Sigmoid colon (tissue), 4 donors: ENCODE results near the gene ARPP21.

Source experiments
- EP300 ChIP-seq, 4 donors: sonication (generic); formaldehyde crosslinking; IDR thresholded peaks; one replicate each; pipeline ENCODE4 v1.6.1; 2017; ENCODE audit warnings: antibody characterized with exemption in 4 of 4
- POLR2A ChIP-seq, 2 donors: fragments of 450-650 bp; IDR thresholded peaks; one replicate each; pipeline ENCODE4 v1.6.1; 2016; ENCODE audit warnings: antibody characterized with exemption in 2 of 2, mild to moderate bottlenecking in 2 of 2, moderate library complexity in 2 of 2
- TF ChIP-seq, protein P1 (sequence below), 4 experiments: fragments of 450-650 bp in 3 of 4; fragments of 200-600 bp in 1 of 4; IDR thresholded peaks; one replicate each; pipeline ENCODE4 v1.5.1; 2016 to 2019; ENCODE audit warnings: antibody characterized with exemption in 4 of 4, mild to moderate bottlenecking in 3 of 4, moderate library complexity in 2 of 4

DNA sequence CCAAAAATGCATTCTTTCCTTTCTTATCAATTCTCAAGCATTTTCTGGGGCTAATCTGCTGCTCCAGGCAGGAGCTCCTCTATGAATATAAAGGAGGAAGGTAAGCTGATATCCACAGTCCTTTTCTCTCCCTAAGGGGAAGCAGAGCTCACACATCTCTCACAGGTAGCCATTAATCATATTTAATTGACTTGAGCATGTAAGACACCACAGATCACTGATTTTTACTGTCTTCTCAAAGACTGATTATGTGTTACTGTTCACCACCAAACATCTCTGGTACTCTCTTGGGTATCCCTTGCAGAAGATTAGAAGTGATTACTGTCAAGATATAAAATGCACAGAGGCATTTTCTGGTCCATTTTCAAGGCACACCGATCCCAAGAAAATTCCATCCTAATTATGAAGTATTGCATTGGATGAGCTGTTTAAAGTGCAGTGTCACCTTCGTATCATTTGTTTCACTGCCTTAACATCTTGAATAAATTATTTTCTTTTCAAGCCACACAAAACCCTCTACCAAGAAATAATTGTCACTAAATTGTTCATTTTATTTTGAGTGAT, 100.7 kb downstream of the ARPP21 start:
- TF ChIP-seq, protein P1, sequence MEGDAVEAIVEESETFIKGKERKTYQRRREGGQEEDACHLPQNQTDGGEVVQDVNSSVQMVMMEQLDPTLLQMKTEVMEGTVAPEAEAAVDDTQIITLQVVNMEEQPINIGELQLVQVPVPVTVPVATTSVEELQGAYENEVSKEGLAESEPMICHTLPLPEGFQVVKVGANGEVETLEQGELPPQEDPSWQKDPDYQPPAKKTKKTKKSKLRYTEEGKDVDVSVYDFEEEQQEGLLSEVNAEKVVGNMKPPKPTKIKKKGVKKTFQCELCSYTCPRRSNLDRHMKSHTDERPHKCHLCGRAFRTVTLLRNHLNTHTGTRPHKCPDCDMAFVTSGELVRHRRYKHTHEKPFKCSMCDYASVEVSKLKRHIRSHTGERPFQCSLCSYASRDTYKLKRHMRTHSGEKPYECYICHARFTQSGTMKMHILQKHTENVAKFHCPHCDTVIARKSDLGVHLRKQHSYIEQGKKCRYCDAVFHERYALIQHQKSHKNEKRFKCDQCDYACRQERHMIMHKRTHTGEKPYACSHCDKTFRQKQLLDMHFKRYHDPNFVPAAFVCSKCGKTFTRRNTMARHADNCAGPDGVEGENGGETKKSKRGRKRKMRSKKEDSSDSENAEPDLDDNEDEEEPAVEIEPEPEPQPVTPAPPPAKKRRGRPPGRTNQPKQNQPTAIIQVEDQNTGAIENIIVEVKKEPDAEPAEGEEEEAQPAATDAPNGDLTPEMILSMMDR (IDR thresholded peaks at IDR 0.05), result no peak
- TF ChIP-seq EP300 (IDR thresholded peaks at IDR 0.05) (no peak), POLR2A (IDR thresholded peaks at IDR 0.05) (no peak)
